AG09309 (cell line): ENCODE results near the gene MAPK6.

Source experiments
- DNase-seq: peaks from one replicate; pipeline ENCODE4 v3.0.0-alpha.2; 2010; ENCODE audit warnings: low read depth
- H3K4me3 ChIP-seq: 2 replicates; pipeline ENCODE4 v1.5.1; 2011; ENCODE audit warnings: mild to moderate bottlenecking, low read depth, low read length, moderate library complexity; ENCODE audit not compliant: control insufficient read depth
- CTCF ChIP-seq: IDR thresholded peaks from 2 replicates; pipeline ENCODE4 v1.5.1; 2011; ENCODE audit warnings: mild to moderate bottlenecking, low read depth, low read length, inconsistent platforms; ENCODE audit not compliant: insufficient read depth, control insufficient read depth; ENCODE audit errors: missing control alignments

MAPK6 gene

DNA sequence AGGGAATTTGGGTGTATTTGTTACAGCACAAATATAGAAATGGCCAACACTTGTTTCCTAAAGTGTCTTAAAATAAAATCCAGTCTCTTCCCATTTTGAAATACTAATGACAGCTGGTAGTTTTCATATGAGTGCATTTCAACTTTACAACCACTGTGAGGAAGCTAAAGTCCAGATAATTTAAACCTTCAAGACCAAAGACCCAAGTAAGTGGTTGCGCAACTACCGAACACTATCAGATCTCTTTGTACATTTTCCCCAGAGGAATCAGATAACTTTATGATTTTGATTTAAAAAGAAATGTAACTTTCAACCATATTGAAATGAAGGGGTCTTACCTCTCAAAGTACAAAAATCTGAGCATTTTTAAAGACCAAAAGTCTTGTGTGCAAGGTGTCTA lies 79.3 kb downstream of the MAPK6 start:
- H3K4me3 ChIP-seq, result no peak overlapping the region
- no peak for DNase-seq
- TF ChIP-seq CTCF, result no peak

- no peak for DNase-seq
- no peak overlapping the region for H3K4me3 ChIP-seq
- no peak for TF ChIP-seq CTCF
Measured at GRCh38 chr15:52099651-52100272, 80.7 kb downstream of the MAPK6 start.

- no peak overlapping the region for H3K4me3 ChIP-seq
- no peak for TF ChIP-seq CTCF
- DNase-seq, result peak; percentile 69
Measured at GRCh38 chr15:52100807-52101442, 81.9 kb downstream of the MAPK6 start.

DNA sequence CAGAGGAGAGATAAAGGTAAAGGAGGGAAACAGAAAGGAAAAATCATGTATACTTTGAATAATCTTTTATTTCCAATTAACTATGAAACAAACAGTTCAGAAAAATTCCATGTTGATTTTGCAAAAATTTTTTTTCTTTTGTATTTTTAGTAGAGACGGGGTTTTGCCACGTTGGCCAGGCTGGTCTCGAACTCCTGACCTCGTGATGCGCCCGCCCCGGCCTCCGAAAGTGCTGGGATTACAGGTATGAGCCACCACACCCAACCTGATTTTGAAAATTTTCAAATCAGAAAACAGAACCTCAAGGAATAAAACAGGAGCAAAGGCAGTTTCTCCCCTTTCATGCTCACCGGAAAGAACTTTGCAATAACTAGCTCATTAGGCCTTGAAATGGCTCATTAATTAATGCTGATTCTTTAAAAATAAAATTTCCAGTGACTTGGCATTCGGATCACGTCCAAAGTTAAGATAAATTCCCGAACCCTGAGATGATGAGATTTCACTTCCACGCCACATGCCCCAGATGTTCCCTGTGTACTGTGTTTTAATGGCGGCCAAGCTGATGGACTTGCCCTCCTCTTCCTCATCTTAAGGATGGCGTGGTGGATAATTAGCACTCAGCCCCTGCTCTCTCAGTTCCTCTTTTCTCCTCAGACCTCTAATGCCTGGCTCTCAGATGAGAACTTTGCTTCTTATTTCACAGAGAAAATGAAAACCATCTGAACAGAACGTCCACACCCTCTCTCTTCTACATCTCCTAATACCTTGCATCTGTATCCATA lies 82.7 kb downstream of the MAPK6 start:
- DNase-seq, result no peak
- TF ChIP-seq CTCF, result no peak
- no peak overlapping the region for H3K4me3 ChIP-seq

DNA sequence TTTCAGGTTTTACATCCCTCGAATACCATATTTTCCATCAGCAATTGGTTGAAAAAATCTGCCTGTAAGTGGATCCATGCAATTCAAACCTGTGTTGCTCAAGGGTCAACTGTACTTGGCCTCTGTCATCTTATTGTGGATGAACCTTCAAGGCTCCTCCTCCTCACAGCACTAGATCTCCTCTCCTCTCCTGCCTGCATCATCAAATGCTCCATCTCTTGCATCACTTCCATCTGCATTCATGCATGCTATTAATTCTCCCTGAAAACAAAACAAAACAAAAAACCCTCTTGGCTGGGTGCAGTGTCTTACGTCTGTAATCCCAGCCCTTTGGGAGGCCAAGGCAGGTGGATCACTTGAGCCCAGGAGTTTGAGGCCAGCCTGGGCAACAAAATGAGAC lies 83.4 kb downstream of the MAPK6 start:
- no peak for TF ChIP-seq CTCF
- DNase-seq, result no peak
- H3K4me3 ChIP-seq, result no peak overlapping the region

DNA sequence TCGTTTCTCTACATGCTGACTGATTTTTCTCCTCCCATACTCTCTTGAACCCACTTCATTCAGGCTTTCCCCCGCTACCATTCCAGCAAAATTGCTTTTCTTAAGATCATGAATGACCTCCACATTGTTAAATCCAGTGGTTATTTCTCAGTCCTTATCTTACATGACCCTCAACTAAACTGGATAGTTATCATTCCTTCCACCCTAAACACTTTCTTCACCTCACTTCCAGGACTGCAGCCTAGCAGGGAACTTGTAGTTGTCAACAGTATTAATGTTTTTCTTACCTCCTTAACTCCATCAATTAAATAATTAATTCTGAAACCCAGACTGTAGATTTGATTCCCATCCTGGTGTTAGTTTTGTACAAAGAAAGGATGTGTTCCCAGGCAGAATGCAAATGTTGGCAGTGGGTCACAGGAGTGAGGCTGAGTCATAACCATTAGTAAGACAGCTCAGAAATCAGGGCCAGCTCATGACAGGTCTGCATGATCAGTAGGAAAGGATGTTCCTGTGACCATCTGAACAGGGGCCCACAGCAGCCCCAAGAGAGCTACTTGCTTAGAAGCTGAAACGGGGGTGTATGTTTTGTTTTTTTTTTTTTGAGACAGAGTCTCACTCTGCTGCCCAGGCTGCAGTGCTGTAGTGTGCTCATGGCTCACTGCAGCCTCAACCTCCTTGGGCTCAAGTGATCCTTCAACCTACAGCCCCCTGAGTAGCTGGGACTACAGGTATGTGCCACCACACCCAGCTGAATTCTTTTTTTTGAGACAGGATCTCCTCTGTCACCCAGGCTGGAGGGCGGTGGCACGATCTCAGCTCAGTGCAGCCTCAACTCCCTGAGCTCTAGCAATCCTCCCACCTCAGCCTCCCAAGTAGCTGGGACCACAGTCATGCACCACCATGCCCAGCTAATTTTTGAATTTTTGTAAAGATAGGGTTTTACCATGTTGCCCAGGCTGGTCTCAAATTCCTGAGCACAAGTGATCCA lies 84.5 kb downstream of the MAPK6 start:
- DNase-seq, result peak; percentile 78
- no peak for TF ChIP-seq CTCF
- no peak overlapping the region for H3K4me3 ChIP-seq
